Mucosa of stomach (tissue), 1 donor: ENCODE measurements around the gene ZNF862.

Experiments used
- H3K27me3 ChIP-seq: one replicate; pipeline ENCODE4 v1.7.0; 2013; ENCODE audit warnings: mild to moderate bottlenecking, low read length; ENCODE audit not compliant: control insufficient read depth, insufficient read depth
- H3K36me3 ChIP-seq: one replicate; pipeline ENCODE4 v1.7.0; 2013; ENCODE audit warnings: low read length; ENCODE audit not compliant: control insufficient read depth, insufficient read depth
- H3K4me1 ChIP-seq: one replicate; pipeline ENCODE4 v1.7.0; 2013; ENCODE audit warnings: mild to moderate bottlenecking, low read length; ENCODE audit not compliant: control insufficient read depth, insufficient read depth
- H3K4me3 ChIP-seq: one replicate; pipeline ENCODE4 v1.7.0; 2013; ENCODE audit warnings: low read length
- H3K9ac ChIP-seq: one replicate; pipeline ENCODE4 v1.7.0; 2013; ENCODE audit warnings: mild to moderate bottlenecking, low read length, moderate library complexity
- H3K9me3 ChIP-seq: one replicate; pipeline ENCODE4 v1.7.0; 2013; ENCODE audit warnings: mild to moderate bottlenecking, low read length, moderate library complexity; ENCODE audit not compliant: control insufficient read depth
- donor health status: Pancreatic carcinoma.

ZNF862 gene

DNA sequence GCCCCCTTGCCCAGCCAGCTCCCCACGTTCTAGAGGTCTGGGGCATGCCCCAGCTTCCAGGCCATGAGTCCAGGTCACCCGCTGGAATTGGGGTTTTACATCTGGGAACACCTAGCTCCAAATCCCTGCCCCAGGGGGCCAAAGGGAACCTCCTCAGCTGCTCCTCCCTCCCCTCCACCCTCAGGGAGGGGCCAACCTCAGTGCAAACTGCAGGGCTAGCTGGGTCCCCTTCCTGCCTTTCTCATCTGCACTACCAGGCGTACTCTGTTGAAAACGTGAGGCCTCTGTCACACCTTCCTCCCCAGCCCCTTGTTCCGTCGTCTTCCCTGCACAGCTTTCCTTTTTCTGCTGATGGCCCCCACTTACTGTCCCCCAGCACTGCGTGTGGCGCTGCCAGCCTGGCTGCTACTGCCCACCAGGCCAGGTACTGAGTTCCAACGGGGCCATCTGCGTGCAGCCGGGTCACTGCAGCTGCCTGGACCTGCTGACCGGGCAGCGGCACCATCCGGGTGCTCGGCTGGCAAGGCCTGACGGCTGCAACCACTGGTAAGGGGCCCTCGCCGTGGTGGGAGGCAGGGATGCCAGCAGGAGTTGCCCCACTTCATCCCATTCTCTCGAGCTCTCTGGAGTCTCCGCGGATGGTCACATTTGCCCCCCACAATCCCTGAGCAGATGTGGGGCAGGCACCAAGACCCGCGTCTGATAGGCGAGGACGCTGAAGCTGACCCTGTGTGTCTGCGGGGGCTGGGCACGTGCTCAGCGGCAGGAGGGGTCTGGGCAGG, 24.7 kb upstream of the ZNF862 start:
- Histone ChIP-seq H3K36me3 (no peaks in the 10 kb centered on the region), H3K9me3 (no peaks in the 10 kb centered on the region), H3K4me1 (no peaks in the 10 kb centered on the region), H3K4me3 (no peak overlapping the region), H3K9ac (no peak overlapping the region), H3K27me3 (no peaks in the 10 kb centered on the region)

- no peaks in the 10 kb centered on the region for H3K4me1 ChIP-seq
- no peaks in the 10 kb centered on the region for H3K36me3 ChIP-seq
- no peaks in the 10 kb centered on the region for H3K9me3 ChIP-seq
- no peak overlapping the region for H3K4me3 ChIP-seq
- no peak overlapping the region for H3K9ac ChIP-seq
- no peaks in the 10 kb centered on the region for H3K27me3 ChIP-seq
These were observed 23.7 kb upstream of the ZNF862 start for GRCh38 chr7:149814494-149814893.

DNA sequence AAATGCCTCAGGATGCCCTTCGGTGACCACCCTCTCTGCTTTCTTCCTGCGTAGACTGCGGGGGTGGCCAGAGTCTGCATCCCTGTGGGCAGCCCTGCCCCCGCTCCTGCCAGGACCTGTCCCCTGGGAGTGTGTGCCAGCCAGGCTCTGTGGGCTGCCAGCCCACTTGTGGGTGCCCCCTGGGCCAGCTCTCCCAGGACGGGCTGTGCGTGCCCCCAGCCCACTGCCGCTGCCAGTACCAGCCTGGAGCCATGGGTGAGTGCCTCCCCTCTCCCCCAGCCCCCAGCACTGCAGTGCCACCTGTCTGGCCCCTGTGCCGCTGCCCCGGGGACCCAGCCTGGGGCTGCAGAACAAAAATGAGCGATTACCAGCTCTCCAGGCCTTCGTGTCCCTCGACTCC, 23.1 kb upstream of the ZNF862 start:
- Histone ChIP-seq H3K9ac (no peak overlapping the region), H3K4me1 (no peaks in the 10 kb centered on the region), H3K27me3 (no peaks in the 10 kb centered on the region), H3K4me3 (no peak overlapping the region), H3K36me3 (no peaks in the 10 kb centered on the region), H3K9me3 (no peaks in the 10 kb centered on the region)

GRCh38 chr7:149815661-149816266, 22.4 kb upstream of the ZNF862 start:
- Histone ChIP-seq H3K27me3 (no peaks in the 10 kb centered on the region), H3K4me1 (no peaks in the 10 kb centered on the region), H3K9me3 (no peaks in the 10 kb centered on the region), H3K9ac (no peak overlapping the region), H3K4me3 (no peak overlapping the region), H3K36me3 (no peaks in the 10 kb centered on the region)

- no peaks in the 10 kb centered on the region for H3K27me3 ChIP-seq
- no peak overlapping the region for H3K4me3 ChIP-seq
- H3K36me3 ChIP-seq, result no peaks in the 10 kb centered on the region
- no peaks in the 10 kb centered on the region for H3K9me3 ChIP-seq
- H3K4me1 ChIP-seq, result peaks cover 2% of the 10 kb centered on the region
- H3K9ac ChIP-seq, result no peak overlapping the region
These were observed 21.9 kb upstream of the ZNF862 start for GRCh38 chr7:149816267-149816751.

DNA sequence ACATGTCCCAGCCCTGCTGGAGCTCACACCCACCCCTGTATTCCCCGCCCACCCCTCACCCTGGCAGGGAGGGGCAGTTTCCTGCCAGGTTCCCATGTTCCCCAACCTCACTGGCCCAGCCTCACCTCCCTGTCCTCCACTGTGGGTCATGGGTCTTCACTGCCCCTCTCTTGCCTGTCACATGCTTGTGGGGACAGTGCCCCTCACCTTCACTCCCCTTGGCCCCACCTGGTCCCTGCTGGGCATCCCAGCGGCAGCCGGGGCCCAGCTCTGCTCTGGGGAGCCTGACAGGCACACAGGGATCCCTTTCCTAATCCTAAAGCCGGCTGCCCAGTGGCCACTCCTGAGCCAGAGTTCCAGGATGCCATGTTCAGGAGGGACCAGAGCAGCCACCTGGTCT, 21.4 kb upstream of the ZNF862 start:
- Histone ChIP-seq H3K27me3 (no peaks in the 10 kb centered on the region), H3K4me3 (no peak overlapping the region), H3K9ac (no peak overlapping the region), H3K4me1 (peaks cover 7% of the 10 kb centered on the region), H3K9me3 (no peaks in the 10 kb centered on the region), H3K36me3 (no peaks in the 10 kb centered on the region)

DNA sequence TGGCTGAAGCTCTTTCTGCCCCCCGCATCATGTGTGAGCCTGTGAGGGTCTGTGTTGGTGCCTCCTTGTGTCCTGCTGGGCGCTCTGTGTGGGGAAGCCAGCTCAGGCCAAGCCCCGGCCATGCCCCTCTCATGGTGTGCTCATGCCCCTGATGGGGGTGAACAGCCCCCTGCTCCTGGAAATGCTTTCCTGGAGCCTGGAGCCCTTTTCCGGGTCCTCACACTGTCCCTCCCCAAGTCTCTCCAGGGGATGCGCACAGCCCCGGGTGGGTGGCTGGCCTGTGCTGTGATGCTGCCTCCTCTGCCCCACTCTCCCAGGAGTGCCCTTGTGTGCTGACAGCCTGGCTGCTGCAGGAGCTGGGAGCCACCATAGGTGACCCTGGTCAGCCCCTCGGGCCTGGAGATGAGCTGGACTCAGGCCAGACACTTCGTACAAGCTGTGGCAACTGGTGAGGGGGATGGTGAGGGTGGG, 20.8 kb upstream of the ZNF862 start:
- Histone ChIP-seq H3K4me3 (no peak overlapping the region), H3K9me3 (no peaks in the 10 kb centered on the region), H3K36me3 (no peaks in the 10 kb centered on the region), H3K4me1 (peaks cover 11% of the 10 kb centered on the region), H3K27me3 (no peaks in the 10 kb centered on the region), H3K9ac (no peak overlapping the region)

DNA sequence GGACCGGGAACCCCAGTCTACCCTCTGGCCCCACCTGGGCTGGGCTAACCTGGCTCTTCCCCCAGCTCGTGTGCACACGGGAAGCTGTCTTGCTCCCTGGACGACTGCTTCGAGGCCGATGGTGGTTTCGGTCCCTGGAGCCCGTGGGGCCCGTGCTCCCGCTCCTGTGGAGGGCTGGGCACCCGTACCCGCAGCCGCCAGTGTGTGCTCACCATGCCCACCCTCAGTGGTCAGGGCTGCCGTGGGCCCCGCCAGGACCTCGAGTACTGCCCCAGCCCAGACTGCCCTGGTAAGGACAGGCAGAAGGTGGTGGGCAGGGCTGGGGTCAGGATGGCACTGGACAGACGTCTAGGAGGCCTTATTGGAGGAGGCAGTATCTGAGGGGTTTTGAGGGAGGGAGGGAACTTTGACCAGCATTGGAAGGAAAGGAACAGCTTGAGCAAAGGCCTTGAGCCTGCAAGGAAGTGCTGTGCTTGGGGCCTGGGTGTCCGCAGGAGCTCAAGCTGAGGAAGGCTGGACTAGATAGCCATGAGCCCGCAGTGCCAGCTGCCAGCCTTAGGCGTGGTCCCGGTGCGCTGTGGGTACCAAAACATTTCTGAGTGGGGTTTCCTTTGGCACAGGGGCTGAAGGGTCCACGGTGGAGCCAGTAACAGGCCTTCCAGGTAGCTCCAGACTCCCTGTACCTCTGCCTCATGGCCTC, 20.2 kb upstream of the ZNF862 start:
- no peaks in the 10 kb centered on the region for H3K27me3 ChIP-seq
- no peaks in the 10 kb centered on the region for H3K9me3 ChIP-seq
- H3K9ac ChIP-seq, result no peak overlapping the region
- H3K4me3 ChIP-seq, result no peak overlapping the region
- no peaks in the 10 kb centered on the region for H3K36me3 ChIP-seq
- H3K4me1 ChIP-seq, result peaks cover 11% of the 10 kb centered on the region

DNA sequence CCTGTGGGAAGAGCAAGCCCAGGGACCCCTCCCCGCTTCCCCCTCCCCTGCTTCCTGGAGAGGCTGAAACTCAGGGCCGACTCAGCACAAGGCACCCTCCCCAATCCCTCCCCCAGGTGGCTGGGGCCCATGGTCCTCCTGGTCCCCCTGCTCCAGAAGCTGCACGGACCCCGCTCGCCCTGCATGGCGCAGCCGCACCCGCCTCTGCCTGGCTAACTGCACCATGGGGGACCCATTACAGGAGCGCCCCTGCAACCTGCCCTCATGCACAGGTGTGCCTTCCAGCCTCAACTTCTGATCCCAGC, 19.7 kb upstream of the ZNF862 start:
- Histone ChIP-seq H3K27me3 (no peaks in the 10 kb centered on the region), H3K9me3 (no peaks in the 10 kb centered on the region), H3K36me3 (no peaks in the 10 kb centered on the region)

DNA sequence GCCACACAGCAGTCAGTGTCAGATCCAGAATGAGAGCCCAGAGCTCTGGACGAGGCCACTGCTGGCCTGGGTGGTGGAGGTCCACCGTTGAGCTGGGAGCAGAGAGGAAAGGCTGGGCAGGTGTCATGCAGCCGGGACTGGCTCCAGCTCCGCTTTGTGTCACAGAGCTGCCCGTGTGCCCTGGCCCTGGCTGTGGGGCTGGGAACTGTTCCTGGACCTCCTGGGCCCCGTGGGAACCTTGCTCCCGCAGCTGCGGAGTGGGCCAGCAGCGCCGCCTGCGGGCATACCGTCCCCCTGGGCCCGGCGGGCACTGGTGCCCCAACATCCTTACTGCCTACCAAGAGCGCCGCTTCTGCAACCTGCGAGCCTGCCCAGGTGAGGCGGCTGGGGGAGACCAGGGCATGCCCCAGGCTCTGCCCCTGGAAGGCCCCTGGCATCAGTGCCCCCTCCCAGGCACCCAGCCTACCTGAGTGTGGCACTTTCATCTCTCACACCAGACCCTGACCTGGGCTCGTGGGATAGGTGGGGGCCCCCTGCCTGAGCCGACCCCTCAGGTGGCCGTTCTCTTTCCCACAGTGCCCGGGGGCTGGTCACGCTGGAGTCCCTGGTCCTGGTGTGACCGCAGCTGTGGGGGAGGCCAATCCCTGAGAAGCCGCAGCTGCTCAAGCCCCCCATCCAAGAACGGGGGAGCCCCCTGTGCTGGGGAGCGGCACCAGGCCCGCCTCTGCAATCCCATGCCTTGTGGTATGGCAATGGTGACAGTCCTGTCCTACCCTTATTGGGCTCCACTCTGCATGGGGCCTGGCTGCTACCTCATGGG, 18.8 kb upstream of the ZNF862 start:
- no peaks in the 10 kb centered on the region for H3K36me3 ChIP-seq
- no peak overlapping the region for H3K9ac ChIP-seq
- H3K4me3 ChIP-seq, result no peak overlapping the region
- H3K9me3 ChIP-seq, result no peaks in the 10 kb centered on the region
- H3K27me3 ChIP-seq, result no peaks in the 10 kb centered on the region
- peaks cover 11% of the 10 kb centered on the region for H3K4me1 ChIP-seq

More for the DNA sequence above, 19.7 kb upstream of the ZNF862 start:
- Histone ChIP-seq H3K9ac (no peak overlapping the region), H3K4me1 (peaks cover 11% of the 10 kb centered on the region), H3K4me3 (no peak overlapping the region)

DNA sequence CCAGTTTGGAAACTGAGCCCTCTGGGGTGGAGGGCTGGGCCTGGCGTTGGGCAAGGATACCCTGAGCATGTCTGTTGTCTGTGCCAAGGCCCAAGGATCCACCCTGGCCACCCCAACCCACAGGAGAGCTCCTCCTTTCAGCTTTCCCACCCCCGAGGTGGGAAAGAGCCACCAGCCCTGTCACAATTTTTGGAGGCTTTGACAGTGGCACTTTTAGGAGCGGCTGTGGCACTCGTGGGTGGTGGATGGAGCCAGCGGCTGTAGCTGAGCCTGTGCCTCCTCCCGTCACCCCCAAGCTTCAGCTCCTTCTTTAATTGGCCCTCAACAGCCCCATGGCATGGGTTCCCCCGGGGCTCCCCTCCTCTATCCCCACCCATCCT, 18.2 kb upstream of the ZNF862 start:
- Histone ChIP-seq H3K9me3 (no peaks in the 10 kb centered on the region), H3K9ac (no peak overlapping the region), H3K4me1 (peaks cover 11% of the 10 kb centered on the region), H3K36me3 (no peaks in the 10 kb centered on the region), H3K4me3 (no peak overlapping the region), H3K27me3 (no peaks in the 10 kb centered on the region)
